ENCODE results near the gene SIAE.

GRCh38 chr11:124623861-124624525, 49.5 kb downstream of the SIAE start:
- TF ChIP-seq RXRA (IDR thresholded peaks at IDR 0.05) (no peak), ATF3 (IDR thresholded peaks at IDR 0.05) (no peak), CTCF (IDR thresholded peaks at IDR 0.05; ENCODE audit: low read depth, low read length, missing input control) (no peak), TAF1 (conservative IDR thresholded peaks at IDR 0.05) (no peak), RAD21 (IDR thresholded peaks at IDR 0.05) (no peak), GABPA (IDR thresholded peaks at IDR 0.05 in 1 of 2, conservative IDR thresholded peaks at IDR 0.05 in 1 of 2) (no peak), REST (IDR thresholded peaks at IDR 0.05) (no peak), MAX (IDR thresholded peaks at IDR 0.05) (no peak)
